PC-3 (cell line): Measurements from ENCODE around the gene TIAM2. TPM values are rescaled to one million over a fixed set of nuclear protein-coding genes. Genes with fewer than 3 reads are reported as not detected.

Experiments used
- ATAC-seq: fragments of 200-7000 bp; cut with Tn5 transposase; 2 replicates; pipeline ENCODE4 v1.9.1; 2020; ENCODE audit warnings: mild to moderate bottlenecking, moderate library complexity
- BruUV-seq: library from RNA; stranded (reverse); fragments of 400-500 nt; replicated peaks from 2 replicates; lab custom pipeline; 2021; lab: Mats Ljungman, UMichigan
- CTCF ChIA-PET: fragments of 300-600 bp; sonication (Branson Sonifier 250); formaldehyde crosslinking; loops from one replicate; lab custom pipeline; 2022; ENCODE audit warnings: antibody characterized with exemption; lab: Charles Lee
- POLR2A ChIA-PET: fragments of 300-600 bp; sonication (Branson Sonifier 250); formaldehyde crosslinking; loops from one replicate; lab custom pipeline; 2022; ENCODE audit warnings: antibody characterized with exemption; ENCODE audit not compliant: unreplicated experiment; lab: Charles Lee
- DNase-seq: peaks from one replicate; pipeline ENCODE4 v3.0.0-alpha.2; 2015
- H2AFZ ChIP-seq: fragments of 300-600 bp; sonication (generic); 2 replicates; pipeline ENCODE4 v1.6.0; 2016; ENCODE audit warnings: antibody characterized with exemption, low read length
- H3F3A ChIP-seq: fragments of 300-600 bp; sonication (generic); one replicate; pipeline ENCODE4 v1.6.0; 2017; ENCODE audit warnings: antibody characterized with exemption, low read length, control low read depth, mild to moderate bottlenecking; ENCODE audit not compliant: unreplicated experiment
- H3K27ac ChIP-seq: fragments of 300-600 bp; sonication (generic); 2 replicates; pipeline ENCODE4 v1.5.1; 2016; ENCODE audit warnings: mild to moderate bottlenecking, low read length
- H3K27me3 ChIP-seq: fragments of 300-600 bp; sonication (generic); 2 replicates; pipeline ENCODE4 v1.6.1; 2016; ENCODE audit warnings: low read length, mixed read lengths
- H3K36me3 ChIP-seq: fragments of 300-600 bp; sonication (generic); 2 replicates; pipeline ENCODE4 v1.6.1; 2016; ENCODE audit warnings: low read depth, mixed run types, low read length, mixed read lengths
- H3K4me1 ChIP-seq: fragments of 300-600 bp; sonication (generic); 2 replicates; pipeline ENCODE4 v1.5.1; 2016; ENCODE audit warnings: low read length; ENCODE audit not compliant: insufficient read depth
- H3K4me2 ChIP-seq: fragments of 300-600 bp; sonication (generic); 2 replicates; pipeline ENCODE4 v1.6.0; 2016; ENCODE audit warnings: low read length
- H3K4me3 ChIP-seq: fragments of 300-600 bp; sonication (generic); 2 replicates; pipeline ENCODE4 v1.5.1; 2016; ENCODE audit warnings: mild to moderate bottlenecking, low read length, mixed read lengths
- H3K79me2 ChIP-seq: fragments of 300-600 bp; sonication (generic); 2 replicates; pipeline ENCODE4 v1.6.1; 2017; ENCODE audit warnings: low read length, mixed read lengths
- H3K9ac ChIP-seq: fragments of 300-600 bp; sonication (generic); 2 replicates; pipeline ENCODE4 v1.6.0; 2016; ENCODE audit warnings: mild to moderate bottlenecking, low read length
- H3K9me2 ChIP-seq: fragments of 300-600 bp; sonication (generic); replicated peaks from 2 replicates; pipeline ENCODE4 v1.6.1; 2016; ENCODE audit warnings: mixed run types, low read length, mixed read lengths
- H3K9me3 ChIP-seq: fragments of 300-600 bp; sonication (generic); 2 replicates; pipeline ENCODE4 v1.6.1; 2016; ENCODE audit warnings: low read length, mixed read lengths
- H4K20me1 ChIP-seq: fragments of 300-600 bp; sonication (generic); 2 replicates; pipeline ENCODE4 v1.6.1; 2016; ENCODE audit warnings: low read length, mixed read lengths
- EZH2 ChIP-seq: fragments of 300-600 bp; sonication (generic); IDR thresholded peaks from one replicate; pipeline ENCODE4 v1.6.1; 2017; ENCODE audit warnings: antibody characterized with exemption, mild to moderate bottlenecking, low read length; ENCODE audit not compliant: unreplicated experiment
- EZH2phosphoT487 ChIP-seq: fragments of 300-600 bp; sonication (generic); IDR thresholded peaks from 2 replicates; pipeline ENCODE4 v1.6.1; 2018; ENCODE audit warnings: mild to moderate bottlenecking, antibody characterized with exemption, low read length, borderline replicate concordance
- intact Hi-C: fragments of 100-400 bp; cut with micrococcal nuclease; formaldehyde crosslinking; loops from 2 replicates; pipeline ENCODE4 v1.9.0; 2023
- total RNA-seq: library from RNA; depleted of rRNA; stranded (reverse); fragments of >200 nt; gene quantifications from 2 replicates; pipeline ENCODE4 v1.2.3, GENCODE V29; 2014
- TF ChIP-seq, protein P1 (sequence below): fragments of 300-600 bp; sonication (generic); conservative IDR thresholded peaks from 2 replicates; pipeline ENCODE4 v1.5.1; 2017; ENCODE audit warnings: antibody characterized with exemption, low read depth, mild to moderate bottlenecking, low read length

Gene TIAM2
- total RNA-seq, 1 experiment from 2014 or later = 4.5 TPM

DNA sequence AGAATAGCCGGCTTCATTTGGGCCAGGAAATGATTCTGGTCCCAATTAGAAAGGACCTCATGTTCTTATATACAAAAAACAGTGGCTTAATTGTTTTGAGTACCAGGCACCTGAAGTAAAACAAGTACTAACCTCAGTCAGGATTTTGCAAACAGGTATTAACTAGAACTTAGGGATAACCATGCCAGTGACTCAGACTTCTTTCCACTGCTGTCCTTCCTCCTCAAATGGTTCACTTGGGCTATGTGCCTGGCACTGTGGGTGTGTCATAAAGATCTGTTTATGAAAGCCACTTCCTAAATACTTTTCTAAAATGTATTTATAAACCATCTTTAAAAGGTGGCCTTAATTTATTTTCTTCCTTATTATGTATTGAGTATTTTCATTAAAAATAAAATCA lies 279.4 kb downstream of the TIAM2 start:
- H3K9me2 ChIP-seq = no peaks in the 10 kb centered on the region
- DNase-seq = no peak
- H4K20me1 ChIP-seq = no peaks in the 10 kb centered on the region
- intact Hi-C loops = no loop called here
- peak; percentile 55 for ATAC-seq
- H3K27me3 ChIP-seq = no peaks in the 10 kb centered on the region
- no peaks in the 10 kb centered on the region for H3F3A ChIP-seq
- no TSS peak for BruUV-seq
- H3K9ac ChIP-seq = no peak overlapping the region
- H3K4me3 ChIP-seq = no peak overlapping the region
- H3K36me3 ChIP-seq = no peaks in the 10 kb centered on the region; the same call in 1 of the 2 replicates
- POLR2A ChIA-PET = no interaction called here
- TF ChIP-seq, protein P1, sequence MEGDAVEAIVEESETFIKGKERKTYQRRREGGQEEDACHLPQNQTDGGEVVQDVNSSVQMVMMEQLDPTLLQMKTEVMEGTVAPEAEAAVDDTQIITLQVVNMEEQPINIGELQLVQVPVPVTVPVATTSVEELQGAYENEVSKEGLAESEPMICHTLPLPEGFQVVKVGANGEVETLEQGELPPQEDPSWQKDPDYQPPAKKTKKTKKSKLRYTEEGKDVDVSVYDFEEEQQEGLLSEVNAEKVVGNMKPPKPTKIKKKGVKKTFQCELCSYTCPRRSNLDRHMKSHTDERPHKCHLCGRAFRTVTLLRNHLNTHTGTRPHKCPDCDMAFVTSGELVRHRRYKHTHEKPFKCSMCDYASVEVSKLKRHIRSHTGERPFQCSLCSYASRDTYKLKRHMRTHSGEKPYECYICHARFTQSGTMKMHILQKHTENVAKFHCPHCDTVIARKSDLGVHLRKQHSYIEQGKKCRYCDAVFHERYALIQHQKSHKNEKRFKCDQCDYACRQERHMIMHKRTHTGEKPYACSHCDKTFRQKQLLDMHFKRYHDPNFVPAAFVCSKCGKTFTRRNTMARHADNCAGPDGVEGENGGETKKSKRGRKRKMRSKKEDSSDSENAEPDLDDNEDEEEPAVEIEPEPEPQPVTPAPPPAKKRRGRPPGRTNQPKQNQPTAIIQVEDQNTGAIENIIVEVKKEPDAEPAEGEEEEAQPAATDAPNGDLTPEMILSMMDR = no peak
- no peak for TF ChIP-seq EZH2
- no peak for TF ChIP-seq EZH2phosphoT487
- no peaks in the 10 kb centered on the region for H3K9me3 ChIP-seq
- no peak overlapping the region for H3K4me2 ChIP-seq
- H3K79me2 ChIP-seq = no peaks in the 10 kb centered on the region
- CTCF ChIA-PET = no interaction called here
- H3K4me1 ChIP-seq = peaks cover 8% of the 10 kb centered on the region
- H2AFZ ChIP-seq = no peak overlapping the region
- no peak overlapping the region for H3K27ac ChIP-seq

- Histone ChIP-seq H3K79me2 (no peaks in the 10 kb centered on the region), H3K36me3 (no peaks in the 10 kb centered on the region; the same call in 1 of the 2 replicates), H3K9me2 (no peaks in the 10 kb centered on the region), H3K9ac (no peak overlapping the region), H3K9me3 (no peaks in the 10 kb centered on the region), H3K4me3 (no peak overlapping the region), H3K27ac (no peak overlapping the region), H3K4me1 (peaks cover 8% of the 10 kb centered on the region), H3F3A (no peaks in the 10 kb centered on the region), H3K4me2 (no peak overlapping the region), H3K27me3 (no peaks in the 10 kb centered on the region), H4K20me1 (no peaks in the 10 kb centered on the region), H2AFZ (no peak overlapping the region)
- no peak for ATAC-seq
- POLR2A ChIA-PET = no interaction called here
- CTCF ChIA-PET = interaction anchor here (0.5 kb wide), 1 partner anchor 42 kb away, joined by 3 read pairs; no protein-coding TSS in a partner anchor
- no peak for TF ChIP-seq EZH2
- intact Hi-C loops = loop anchor here (2.0 kb wide), 1 partner anchor 39 kb away; the partner anchor contains the start of gene TFB1M
- no TSS peak for BruUV-seq
- no peak for DNase-seq
These were observed 280.8 kb downstream of the TIAM2 start for GRCh38 chr6:155275808-155276480.

DNA sequence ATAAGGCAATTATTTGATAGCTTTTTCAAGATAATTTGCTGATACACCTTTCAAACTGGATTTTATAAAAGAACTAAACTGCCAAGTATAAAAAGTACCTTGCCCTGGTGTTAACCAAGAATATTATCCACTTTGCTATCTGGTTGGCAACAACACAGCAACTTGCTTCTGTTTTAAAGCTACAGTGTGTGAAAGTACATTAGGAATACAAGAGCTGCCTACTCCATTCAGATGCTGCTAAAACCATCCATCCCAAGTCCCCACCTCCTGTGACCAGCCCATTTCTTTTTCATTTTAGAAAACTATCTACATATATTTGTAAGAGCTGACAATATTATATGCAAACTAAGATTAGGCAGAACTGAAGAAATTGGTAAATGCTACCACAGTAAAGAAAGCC lies 281.5 kb downstream of the TIAM2 start:
- CTCF ChIA-PET = interaction anchor here (0.5 kb wide), 1 partner anchor 41 kb away, joined by 3 read pairs; no protein-coding TSS in a partner anchor
- Histone ChIP-seq H3K27ac (peak overlapping the region; percentile 45), H3K36me3 (no peaks in the 10 kb centered on the region; the same call in 1 of the 2 replicates), H3K4me2 (no peak overlapping the region), H2AFZ (no peak overlapping the region), H3K27me3 (no peaks in the 10 kb centered on the region), H3K4me1 (peaks cover 8% of the 10 kb centered on the region), H3K4me3 (no peak overlapping the region), H4K20me1 (no peaks in the 10 kb centered on the region), H3K9ac (no peak overlapping the region), H3K79me2 (no peaks in the 10 kb centered on the region), H3F3A (no peaks in the 10 kb centered on the region), H3K9me3 (no peaks in the 10 kb centered on the region), H3K9me2 (no peaks in the 10 kb centered on the region)
- POLR2A ChIA-PET = no interaction called here
- intact Hi-C loops = loop anchor here (2.0 kb wide), 1 partner anchor 38 kb away; the partner anchor contains the start of gene TFB1M
- TSS peak; percentile 73 for BruUV-seq
- DNase-seq (no peak), ATAC-seq (no peak)
- TF ChIP-seq, protein P1 = no peak
- TF ChIP-seq EZH2 = no peak
- no peak for TF ChIP-seq EZH2phosphoT487
